Measurements from ENCODE around the gene VNN1.
"Not testable (repeated sequence)": the region's sequence is repeated elsewhere in the genome, so short reads cannot be mapped to it uniquely, and the experiment has no call there.

The VNN1 gene

DNA sequence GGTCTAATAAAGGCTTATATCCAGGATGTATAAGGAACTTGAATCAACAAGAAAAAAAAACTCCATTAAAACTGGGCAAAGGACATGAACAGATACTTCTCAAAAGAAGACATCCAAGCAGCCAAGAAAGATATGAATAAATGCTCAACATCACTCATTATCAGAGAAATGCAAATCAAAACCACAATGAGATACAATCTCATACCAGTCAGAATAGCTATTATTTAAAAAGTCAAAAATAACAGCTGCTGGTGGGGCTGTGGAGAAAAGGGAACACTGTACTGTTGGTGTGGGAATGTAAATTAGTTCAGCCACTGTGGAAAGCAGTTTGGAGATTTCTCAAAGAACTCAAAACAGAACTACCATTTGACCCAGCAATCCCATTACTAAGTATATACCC, 34.8 kb downstream of the VNN1 start:
- not testable (repeated sequence) for H3K9me3 ChIP-seq (ENCODE audit: control insufficient read depth, low read length); H3K4me1 ChIP-seq (ENCODE audit: control insufficient read depth, insufficient read depth, low read length, poor library complexity, severe bottlenecking); DNase-seq; H3K4me3 ChIP-seq (ENCODE audit: insufficient read depth, low read depth, low read length, poor library complexity, severe bottlenecking); H3K36me3 ChIP-seq (ENCODE audit: control insufficient read depth, insufficient read depth, low read length); H3K27ac ChIP-seq (ENCODE audit: insufficient read depth, low read length, poor library complexity, severe bottlenecking); H3K27me3 ChIP-seq (replicated peaks; ENCODE audit: control insufficient read depth, insufficient read depth, low read length, poor library complexity, severe bottlenecking)

DNA sequence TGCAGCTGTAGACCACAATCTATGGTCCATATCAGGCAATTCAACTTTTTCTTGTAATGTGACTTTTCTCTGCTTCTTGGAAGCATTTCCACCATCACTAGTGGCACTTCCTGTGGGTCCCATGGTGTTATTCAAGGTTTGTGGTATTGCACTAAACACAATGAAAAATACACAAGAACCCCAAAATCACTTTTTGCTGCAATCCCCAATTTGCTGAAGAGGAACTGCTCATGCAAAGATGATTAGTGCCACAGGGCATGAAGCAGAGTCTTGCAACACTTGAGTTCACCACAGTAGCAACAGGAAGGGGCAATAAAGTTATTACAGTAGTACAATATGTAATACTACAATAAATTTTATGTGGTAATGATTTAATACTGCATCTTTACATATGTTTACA, 38.1 kb downstream of the VNN1 start:
- Histone ChIP-seq H3K9me3 (ENCODE audit: control insufficient read depth, low read length) (no peaks in the 10 kb centered on the region), H3K36me3 (ENCODE audit: control insufficient read depth, insufficient read depth, low read length) (no peaks in the 10 kb centered on the region), H3K4me1 (ENCODE audit: control insufficient read depth, insufficient read depth, low read length, poor library complexity, severe bottlenecking) (no peaks in the 10 kb centered on the region), H3K27ac (ENCODE audit: insufficient read depth, low read length, poor library complexity, severe bottlenecking) (no peak overlapping the region), H3K4me3 (ENCODE audit: insufficient read depth, low read depth, low read length, poor library complexity, severe bottlenecking) (no peak overlapping the region), H3K27me3 (replicated peaks; ENCODE audit: control insufficient read depth, insufficient read depth, low read length, poor library complexity, severe bottlenecking) (no peaks in the 10 kb centered on the region)
- no peak for DNase-seq

DNA sequence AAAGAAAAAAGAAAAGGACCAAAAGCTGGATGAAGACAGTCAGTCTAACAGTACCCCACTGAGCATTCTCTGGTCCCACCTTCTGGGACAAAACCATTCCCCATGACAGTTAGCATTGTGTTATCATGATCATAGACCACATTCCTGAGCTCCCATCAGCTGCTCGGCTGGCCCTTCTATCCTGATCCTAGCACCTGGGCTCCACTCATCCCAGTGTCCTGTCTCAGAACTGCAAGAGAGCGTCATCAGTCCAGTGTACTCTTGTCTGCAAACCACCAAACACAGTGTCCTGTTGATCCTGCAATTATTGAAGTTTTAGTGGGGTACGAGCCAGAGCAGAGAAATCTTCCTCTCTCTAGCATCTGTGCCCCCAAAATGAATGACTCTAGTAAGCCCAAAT, 38.9 kb downstream of the VNN1 start:
- Histone ChIP-seq H3K4me3 (ENCODE audit: insufficient read depth, low read depth, low read length, poor library complexity, severe bottlenecking) (no peak overlapping the region), H3K4me1 (ENCODE audit: control insufficient read depth, insufficient read depth, low read length, poor library complexity, severe bottlenecking) (no peaks in the 10 kb centered on the region), H3K36me3 (ENCODE audit: control insufficient read depth, insufficient read depth, low read length) (no peaks in the 10 kb centered on the region), H3K9me3 (ENCODE audit: control insufficient read depth, low read length) (no peaks in the 10 kb centered on the region), H3K27me3 (replicated peaks; ENCODE audit: control insufficient read depth, insufficient read depth, low read length, poor library complexity, severe bottlenecking) (no peaks in the 10 kb centered on the region), H3K27ac (ENCODE audit: insufficient read depth, low read length, poor library complexity, severe bottlenecking) (no peak overlapping the region)
- no peak for DNase-seq

DNA sequence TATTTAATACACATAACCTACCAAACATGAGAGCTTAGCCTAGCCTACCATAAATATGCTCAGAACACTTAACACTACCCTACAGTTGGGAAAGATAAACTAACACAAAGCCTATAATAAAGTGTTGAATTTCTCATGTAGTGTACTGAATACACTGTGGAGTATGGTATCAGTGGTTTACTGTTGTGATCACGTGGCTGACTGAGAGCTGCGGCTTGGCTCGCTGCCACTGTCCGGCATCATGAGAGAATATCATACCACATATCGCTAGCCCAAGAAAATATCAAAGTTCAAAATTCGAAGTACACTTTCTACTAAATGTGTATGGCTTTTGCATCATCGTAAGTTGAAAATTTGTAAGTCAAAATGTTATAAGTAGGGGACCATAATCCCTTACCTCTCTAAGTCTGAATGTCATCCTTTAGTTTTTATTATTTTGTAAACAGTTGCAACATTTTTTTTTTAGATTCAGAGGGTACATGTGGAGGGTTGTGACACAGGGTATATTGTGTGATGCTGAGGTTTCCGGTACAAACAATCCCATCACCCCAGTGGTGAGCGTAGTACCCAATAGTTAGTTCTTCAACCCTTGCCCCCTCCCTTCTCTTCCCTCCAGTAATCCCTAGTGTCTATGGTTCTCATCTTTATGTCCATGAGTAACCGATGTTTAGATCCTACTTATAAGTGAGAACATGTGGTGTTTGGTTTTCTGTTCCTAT, 40.3 kb downstream of the VNN1 start:
- DNase-seq: no peak
- Histone ChIP-seq H3K4me1 (ENCODE audit: control insufficient read depth, insufficient read depth, low read length, poor library complexity, severe bottlenecking) (no peaks in the 10 kb centered on the region), H3K27me3 (replicated peaks; ENCODE audit: control insufficient read depth, insufficient read depth, low read length, poor library complexity, severe bottlenecking) (no peaks in the 10 kb centered on the region), H3K27ac (ENCODE audit: insufficient read depth, low read length, poor library complexity, severe bottlenecking) (no peak overlapping the region), H3K9me3 (ENCODE audit: control insufficient read depth, low read length) (no peaks in the 10 kb centered on the region), H3K4me3 (ENCODE audit: insufficient read depth, low read depth, low read length, poor library complexity, severe bottlenecking) (no peak overlapping the region), H3K36me3 (ENCODE audit: control insufficient read depth, insufficient read depth, low read length) (no peaks in the 10 kb centered on the region)

DNA sequence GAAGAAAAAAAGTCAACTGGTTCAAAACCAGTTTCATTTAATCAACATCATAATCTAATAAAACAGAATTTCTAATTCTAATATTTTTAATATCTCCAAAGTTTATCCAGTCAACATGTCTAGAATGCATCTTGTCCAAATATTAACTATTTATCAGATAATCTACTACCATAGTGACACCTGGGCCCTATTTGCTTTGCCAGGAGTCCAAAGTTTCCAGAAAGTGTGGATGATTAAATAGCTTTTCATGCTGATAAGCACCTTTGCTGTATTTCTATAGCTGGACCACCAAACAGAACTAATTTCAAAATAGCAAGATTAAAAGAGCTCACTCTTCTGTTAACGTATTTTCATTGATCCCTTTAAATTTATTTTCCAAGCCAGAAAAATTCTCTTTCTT, 42.6 kb downstream of the VNN1 start:
- Histone ChIP-seq H3K27ac (ENCODE audit: insufficient read depth, low read length, poor library complexity, severe bottlenecking) (no peak overlapping the region), H3K4me1 (ENCODE audit: control insufficient read depth, insufficient read depth, low read length, poor library complexity, severe bottlenecking) (no peaks in the 10 kb centered on the region), H3K36me3 (ENCODE audit: control insufficient read depth, insufficient read depth, low read length) (no peaks in the 10 kb centered on the region), H3K9me3 (ENCODE audit: control insufficient read depth, low read length) (no peaks in the 10 kb centered on the region), H3K27me3 (replicated peaks; ENCODE audit: control insufficient read depth, insufficient read depth, low read length, poor library complexity, severe bottlenecking) (no peaks in the 10 kb centered on the region), H3K4me3 (ENCODE audit: insufficient read depth, low read depth, low read length, poor library complexity, severe bottlenecking) (no peak overlapping the region)
- DNase-seq: no peak

DNA sequence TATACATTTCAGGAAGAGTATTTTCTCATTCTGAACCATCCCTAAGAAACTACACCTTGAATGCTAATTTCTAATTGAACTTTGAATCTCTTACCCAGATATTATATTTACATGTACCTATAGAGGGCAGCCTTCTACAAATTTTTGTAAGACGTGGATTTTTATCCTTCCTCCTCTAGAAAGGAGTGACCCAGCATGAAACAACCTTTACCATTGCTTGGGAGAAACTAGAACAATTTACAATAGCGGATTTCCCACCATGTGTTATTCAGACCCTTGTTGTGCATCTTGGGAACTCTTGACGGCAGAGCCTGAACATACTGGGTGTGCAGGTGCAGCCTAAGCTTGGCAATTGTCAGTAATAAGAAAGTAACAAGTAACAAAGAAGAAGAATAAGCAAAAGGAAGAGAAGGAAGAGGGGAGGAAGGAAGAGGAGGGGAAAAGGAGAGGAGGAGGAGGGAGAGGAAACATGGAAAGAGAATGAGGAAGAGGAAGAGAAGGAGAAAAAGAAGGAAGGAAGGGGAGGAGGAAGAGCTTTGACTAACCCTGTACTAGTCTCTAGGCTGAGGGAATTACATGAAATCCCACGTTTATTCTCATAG, 44.1 kb downstream of the VNN1 start:
- Histone ChIP-seq H3K36me3 (ENCODE audit: control insufficient read depth, insufficient read depth, low read length) (no peaks in the 10 kb centered on the region), H3K9me3 (ENCODE audit: control insufficient read depth, low read length) (no peaks in the 10 kb centered on the region), H3K27me3 (replicated peaks; ENCODE audit: control insufficient read depth, insufficient read depth, low read length, poor library complexity, severe bottlenecking) (no peaks in the 10 kb centered on the region), H3K4me3 (ENCODE audit: insufficient read depth, low read depth, low read length, poor library complexity, severe bottlenecking) (no peak overlapping the region), H3K27ac (ENCODE audit: insufficient read depth, low read length, poor library complexity, severe bottlenecking) (no peak overlapping the region), H3K4me1 (ENCODE audit: control insufficient read depth, insufficient read depth, low read length, poor library complexity, severe bottlenecking) (no peaks in the 10 kb centered on the region)
- no peak for DNase-seq

DNA sequence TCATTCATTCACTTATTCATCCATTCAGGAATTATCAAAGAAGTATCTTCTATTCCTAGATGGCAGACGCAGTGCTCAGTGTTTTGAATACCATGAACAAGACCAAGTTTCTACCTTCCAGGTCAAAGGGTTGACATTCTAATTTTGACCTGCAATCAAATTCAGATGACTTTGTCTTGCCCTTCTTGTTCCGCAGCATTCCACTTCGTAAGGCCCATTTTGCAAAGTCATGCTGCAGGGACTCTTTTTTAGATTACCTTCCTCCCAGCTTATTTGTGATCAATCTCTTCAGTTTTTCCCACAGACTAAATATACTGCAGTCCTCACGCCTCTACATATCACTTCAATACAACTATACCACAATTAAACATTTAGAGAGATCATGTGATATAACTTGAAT, 47.7 kb downstream of the VNN1 start:
- Histone ChIP-seq H3K4me3 (ENCODE audit: insufficient read depth, low read depth, low read length, poor library complexity, severe bottlenecking) (no peak overlapping the region), H3K9me3 (ENCODE audit: control insufficient read depth, low read length) (no peaks in the 10 kb centered on the region), H3K4me1 (ENCODE audit: control insufficient read depth, insufficient read depth, low read length, poor library complexity, severe bottlenecking) (no peaks in the 10 kb centered on the region), H3K27ac (ENCODE audit: insufficient read depth, low read length, poor library complexity, severe bottlenecking) (no peak overlapping the region), H3K36me3 (ENCODE audit: control insufficient read depth, insufficient read depth, low read length) (no peaks in the 10 kb centered on the region), H3K27me3 (replicated peaks; ENCODE audit: control insufficient read depth, insufficient read depth, low read length, poor library complexity, severe bottlenecking) (no peaks in the 10 kb centered on the region)
- DNase-seq: no peak

DNA sequence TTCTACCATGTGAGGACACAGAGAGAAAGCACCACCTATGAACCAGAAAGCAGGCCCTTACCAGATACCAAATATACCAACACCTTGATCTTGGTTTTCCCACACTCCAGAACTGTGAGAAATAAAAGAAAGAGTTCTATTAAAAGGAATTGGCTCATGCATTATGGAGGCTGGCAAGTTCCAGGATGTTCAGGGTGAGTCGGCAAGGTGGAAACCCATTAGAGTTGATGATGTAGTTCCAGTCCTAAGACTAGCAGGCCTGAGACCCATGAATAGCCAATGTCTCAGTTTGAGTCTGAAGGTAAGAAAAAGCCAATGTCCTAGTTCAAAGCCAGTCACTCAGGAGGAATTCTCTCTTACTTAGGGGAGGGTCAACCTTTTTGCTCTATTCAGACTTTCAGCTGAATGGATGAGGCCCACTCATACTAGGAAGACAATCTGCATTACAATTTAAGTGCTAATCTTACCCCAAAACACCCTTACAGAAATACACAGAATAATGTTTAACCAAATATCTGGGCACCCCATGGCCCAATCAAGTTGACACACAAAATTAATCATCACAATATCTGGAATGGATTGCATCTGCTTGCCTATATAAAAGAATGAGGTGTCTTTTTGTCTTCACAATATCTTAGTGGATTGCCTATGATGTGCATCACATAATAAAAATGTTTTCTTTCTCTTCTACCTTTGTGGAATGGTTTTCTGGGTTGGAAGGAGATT, 49.4 kb downstream of the VNN1 start:
- Histone ChIP-seq H3K27ac (ENCODE audit: insufficient read depth, low read length, poor library complexity, severe bottlenecking) (no peak overlapping the region), H3K9me3 (ENCODE audit: control insufficient read depth, low read length) (no peaks in the 10 kb centered on the region), H3K36me3 (ENCODE audit: control insufficient read depth, insufficient read depth, low read length) (no peaks in the 10 kb centered on the region), H3K27me3 (replicated peaks; ENCODE audit: control insufficient read depth, insufficient read depth, low read length, poor library complexity, severe bottlenecking) (no peaks in the 10 kb centered on the region), H3K4me3 (ENCODE audit: insufficient read depth, low read depth, low read length, poor library complexity, severe bottlenecking) (no peak overlapping the region), H3K4me1 (ENCODE audit: control insufficient read depth, insufficient read depth, low read length, poor library complexity, severe bottlenecking) (no peaks in the 10 kb centered on the region)
- no peak for DNase-seq

DNA sequence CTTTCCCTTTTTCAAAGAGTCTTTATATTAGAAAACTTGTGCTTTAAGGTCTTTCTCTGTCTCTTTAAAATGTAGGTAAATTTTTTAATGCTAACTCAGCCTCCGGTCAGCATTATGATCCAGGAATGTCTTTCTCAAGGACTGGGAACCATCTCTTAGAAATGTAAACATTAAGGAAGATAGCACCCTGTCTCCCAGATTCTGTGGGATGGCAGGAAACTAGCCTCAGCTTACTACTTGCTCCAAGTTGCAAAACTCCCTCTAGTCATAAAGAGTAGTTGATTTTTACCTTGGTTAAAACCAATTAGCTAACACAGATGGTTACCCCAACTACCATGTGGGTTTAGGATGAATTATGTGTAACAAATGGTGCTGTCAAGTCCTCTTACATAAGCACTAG, 50.2 kb downstream of the VNN1 start:
- H3K9me3 ChIP-seq (ENCODE audit: control insufficient read depth, low read length): no peaks in the 10 kb centered on the region
- no peaks in the 10 kb centered on the region for H3K27me3 ChIP-seq (replicated peaks; ENCODE audit: control insufficient read depth, insufficient read depth, low read length, poor library complexity, severe bottlenecking)
- DNase-seq: no peak
- no peaks in the 10 kb centered on the region for H3K36me3 ChIP-seq (ENCODE audit: control insufficient read depth, insufficient read depth, low read length)
- H3K27ac ChIP-seq (ENCODE audit: insufficient read depth, low read length, poor library complexity, severe bottlenecking): no peak overlapping the region
- no peaks in the 10 kb centered on the region for H3K4me1 ChIP-seq (ENCODE audit: control insufficient read depth, insufficient read depth, low read length, poor library complexity, severe bottlenecking)
- no peak overlapping the region for H3K4me3 ChIP-seq (ENCODE audit: insufficient read depth, low read depth, low read length, poor library complexity, severe bottlenecking)

DNA sequence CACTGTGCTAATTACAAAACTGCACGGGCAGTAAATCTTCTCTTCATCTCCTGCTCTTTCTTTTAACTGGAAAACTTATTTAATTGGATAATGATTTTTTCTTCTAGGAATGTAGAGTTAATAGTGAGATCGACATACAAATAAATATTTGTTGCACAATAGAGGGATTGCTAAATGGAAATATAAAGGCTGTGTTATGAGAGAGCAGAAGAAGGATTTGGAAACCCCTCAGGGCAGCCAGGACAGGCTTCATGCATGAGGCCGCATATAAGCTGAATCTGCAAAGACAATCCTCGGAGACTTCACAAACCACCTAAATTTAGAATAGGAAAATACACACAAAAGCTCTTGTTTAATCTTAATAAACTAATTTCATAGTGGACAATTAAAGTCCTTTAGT, 51.9 kb downstream of the VNN1 start:
- no peaks in the 10 kb centered on the region for H3K9me3 ChIP-seq (ENCODE audit: control insufficient read depth, low read length)
- no peaks in the 10 kb centered on the region for H3K36me3 ChIP-seq (ENCODE audit: control insufficient read depth, insufficient read depth, low read length)
- H3K27me3 ChIP-seq (replicated peaks; ENCODE audit: control insufficient read depth, insufficient read depth, low read length, poor library complexity, severe bottlenecking): no peaks in the 10 kb centered on the region
- H3K27ac ChIP-seq (ENCODE audit: insufficient read depth, low read length, poor library complexity, severe bottlenecking): no peak overlapping the region
- H3K4me3 ChIP-seq (ENCODE audit: insufficient read depth, low read depth, low read length, poor library complexity, severe bottlenecking): no peak overlapping the region
- DNase-seq: no peak
- H3K4me1 ChIP-seq (ENCODE audit: control insufficient read depth, insufficient read depth, low read length, poor library complexity, severe bottlenecking): no peaks in the 10 kb centered on the region
